ENCODE results near the gene SLC22A2.

SLC22A2 gene

DNA sequence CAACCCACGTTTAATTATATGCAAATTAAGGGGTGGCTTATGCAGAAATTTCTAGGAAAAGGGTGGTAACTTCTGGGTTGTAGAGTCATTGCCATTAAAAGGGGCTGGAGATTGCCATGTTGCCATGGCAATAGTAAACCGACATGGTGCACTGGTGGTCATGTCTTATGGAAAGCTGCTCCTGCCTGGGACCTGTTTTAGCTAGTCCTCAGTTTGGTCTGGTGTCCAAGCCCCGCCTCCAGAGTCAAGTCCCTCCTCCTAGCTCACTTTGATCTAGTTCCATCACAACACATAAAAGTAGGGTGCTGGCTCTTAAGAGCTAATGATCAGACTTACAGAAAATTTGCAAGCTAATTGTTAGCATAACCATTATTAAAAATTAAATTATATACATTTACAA is 5.3 kb downstream of the SLC22A2 start:
- TF ChIP-seq TAF1 (IDR thresholded peaks at IDR 0.05; ENCODE audit: borderline replicate concordance, insufficient read depth, low read length) = no peak
- TF ChIP-seq REST (IDR thresholded peaks at IDR 0.05; ENCODE audit: insufficient read depth in 1 of 2, low read depth in 2 of 2, low read length in 2 of 2) = no peak

GRCh38 chr6:160252073-160252813 is 6.4 kb downstream of the SLC22A2 start:
- TF ChIP-seq FOXP2 (optimal IDR thresholded peaks at IDR 0.05; ENCODE audit: borderline replicate concordance, extremely low read depth, extremely low read length, insufficient read depth) (no peak), POLR2AphosphoS5 (IDR thresholded peaks at IDR 0.05; ENCODE audit: low read depth, low read length) (no peak), TAF1 (IDR thresholded peaks at IDR 0.05; ENCODE audit: borderline replicate concordance, insufficient read depth, low read length) (no peak), SIN3A (IDR thresholded peaks at IDR 0.05; ENCODE audit: borderline replicate concordance, insufficient read depth, low read length) (no peak), REST (IDR thresholded peaks at IDR 0.05; ENCODE audit: insufficient read depth in 1 of 2, low read depth in 2 of 2, low read length in 2 of 2) (no peak)

DNA sequence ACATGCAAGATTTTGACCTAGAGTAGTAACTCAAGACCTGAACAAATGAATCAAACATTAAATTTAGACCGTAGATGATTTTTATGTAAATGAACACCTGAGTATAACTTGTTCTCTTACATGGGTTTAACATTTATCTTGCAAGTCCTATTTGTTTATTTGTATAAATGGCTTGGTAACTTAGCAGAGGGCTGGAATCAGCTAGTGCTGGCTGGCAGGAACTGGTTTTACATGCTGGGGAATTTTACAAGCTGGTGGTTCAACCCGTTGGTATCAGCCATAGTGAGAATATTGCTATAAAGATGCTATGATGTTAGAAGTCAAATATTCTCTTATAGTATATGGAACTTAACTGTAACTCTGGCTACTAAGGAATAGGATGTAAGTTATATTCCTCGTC is 8.9 kb downstream of the SLC22A2 start:
- TF ChIP-seq FOXP2 (optimal IDR thresholded peaks at IDR 0.05; ENCODE audit: borderline replicate concordance, extremely low read depth, extremely low read length, insufficient read depth) = no peak
- no peak for TF ChIP-seq POLR2AphosphoS5 (IDR thresholded peaks at IDR 0.05; ENCODE audit: low read depth, low read length)
- no peak for TF ChIP-seq TAF1 (IDR thresholded peaks at IDR 0.05; ENCODE audit: borderline replicate concordance, insufficient read depth, low read length)
- TF ChIP-seq REST (IDR thresholded peaks at IDR 0.05; ENCODE audit: insufficient read depth in 1 of 2, low read depth in 2 of 2, low read length in 2 of 2) = no peak
- TF ChIP-seq SIN3A (IDR thresholded peaks at IDR 0.05; ENCODE audit: borderline replicate concordance, insufficient read depth, low read length) = no peak

DNA sequence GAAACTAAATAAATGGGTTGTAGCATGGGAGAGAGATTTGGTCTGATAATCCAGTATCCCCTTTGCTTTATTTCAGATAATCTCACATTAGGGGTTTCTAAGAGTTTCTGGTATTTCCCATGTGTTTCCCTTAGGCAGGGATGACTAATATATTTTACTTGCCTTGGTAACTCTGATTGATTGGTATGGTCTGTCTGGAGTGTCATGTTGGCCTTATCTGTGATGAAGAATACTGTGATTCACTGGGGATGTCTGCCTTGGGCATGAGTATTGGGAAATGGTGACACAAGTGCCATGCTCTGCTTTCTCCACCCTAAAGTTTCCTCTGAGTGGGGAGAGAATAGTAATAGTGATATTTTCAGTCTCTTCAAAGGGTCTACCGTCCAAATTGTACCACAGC is 10.1 kb downstream of the SLC22A2 start:
- no peak for TF ChIP-seq TAF1 (IDR thresholded peaks at IDR 0.05; ENCODE audit: borderline replicate concordance, insufficient read depth, low read length)
- no peak for TF ChIP-seq FOXP2 (optimal IDR thresholded peaks at IDR 0.05; ENCODE audit: borderline replicate concordance, extremely low read depth, extremely low read length, insufficient read depth)
- no peak for TF ChIP-seq POLR2AphosphoS5 (IDR thresholded peaks at IDR 0.05; ENCODE audit: low read depth, low read length)
- TF ChIP-seq SIN3A (IDR thresholded peaks at IDR 0.05; ENCODE audit: borderline replicate concordance, insufficient read depth, low read length) = no peak
- no peak for TF ChIP-seq REST (IDR thresholded peaks at IDR 0.05; ENCODE audit: insufficient read depth in 1 of 2, low read depth in 2 of 2, low read length in 2 of 2)

DNA sequence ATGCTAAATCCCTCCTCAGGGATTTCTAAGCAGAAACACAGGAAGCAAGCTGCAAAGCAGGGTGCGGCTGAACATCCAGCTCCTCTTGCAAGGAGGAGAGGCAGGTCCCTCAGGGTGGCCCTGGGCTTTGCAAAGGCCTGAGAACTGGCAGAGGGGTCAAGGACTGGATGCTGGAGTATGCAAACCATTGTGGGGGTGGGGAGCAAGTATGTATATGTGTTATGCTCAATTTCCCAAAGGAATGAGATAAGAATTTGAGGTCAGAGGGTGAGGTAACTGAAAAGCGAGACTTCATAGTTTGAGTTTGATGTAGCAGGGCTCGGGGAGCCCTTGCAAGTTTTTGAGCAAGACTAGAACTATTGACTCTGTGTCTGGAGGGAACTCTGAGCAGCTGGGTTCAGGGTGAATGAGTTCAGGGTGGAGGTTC is 11.2 kb downstream of the SLC22A2 start:
- TF ChIP-seq SIN3A (IDR thresholded peaks at IDR 0.05; ENCODE audit: borderline replicate concordance, insufficient read depth, low read length) (no peak), REST (IDR thresholded peaks at IDR 0.05; ENCODE audit: insufficient read depth in 1 of 2, low read depth in 2 of 2, low read length in 2 of 2) (no peak), TAF1 (IDR thresholded peaks at IDR 0.05; ENCODE audit: borderline replicate concordance, insufficient read depth, low read length) (no peak), FOXP2 (optimal IDR thresholded peaks at IDR 0.05; ENCODE audit: borderline replicate concordance, extremely low read depth, extremely low read length, insufficient read depth) (no peak), POLR2AphosphoS5 (IDR thresholded peaks at IDR 0.05; ENCODE audit: low read depth, low read length) (no peak)
